ENCODE measurements around the gene SPAG16. TPM values are rescaled to one million over a fixed set of nuclear protein-coding genes. Genes with fewer than 3 reads are reported as not detected.
A peak's percentile ranks its signal among the peaks of the same experiment; 100 is the strongest.
"Not testable (repeated sequence)": the region's sequence is repeated elsewhere in the genome, so short reads cannot be mapped to it uniquely, and the experiment has no call there.

Gene SPAG16
- total RNA-seq, 1 donor from 2014 or later: 33.9 TPM

- DNase-seq (ENCODE audit: low spot score): not testable (repeated sequence)
Observed at GRCh38 chr2:213998976-213999375, 714.7 kb downstream of the SPAG16 start.

- DNase-seq (ENCODE audit: low spot score): no peak
Observed at GRCh38 chr2:214004463-214004862, 720.2 kb downstream of the SPAG16 start.

GRCh38 chr2:214005337-214005736 is 721.1 kb downstream of the SPAG16 start:
- no peak for DNase-seq (ENCODE audit: low spot score)

GRCh38 chr2:214006601-214007000 is 722.3 kb downstream of the SPAG16 start:
- no peak for DNase-seq (ENCODE audit: low spot score)

GRCh38 chr2:214011676-214012075 is 727.4 kb downstream of the SPAG16 start:
- DNase-seq (ENCODE audit: low spot score): no peak

- no peak for DNase-seq (ENCODE audit: low spot score)
Observed at GRCh38 chr2:214014551-214015220, 730.4 kb downstream of the SPAG16 start.

- DNase-seq (ENCODE audit: low spot score): peak; percentile 72
Observed at GRCh38 chr2:214019229-214019972, 735.1 kb downstream of the SPAG16 start.

- no peak for DNase-seq (ENCODE audit: low spot score)
Observed at GRCh38 chr2:214019973-214020345, 735.7 kb downstream of the SPAG16 start.

- no peak for DNase-seq (ENCODE audit: low spot score)
Observed at GRCh38 chr2:214029190-214029589, 744.9 kb downstream of the SPAG16 start.

- DNase-seq (ENCODE audit: low spot score): no peak
Observed at GRCh38 chr2:214031566-214031965, 747.3 kb downstream of the SPAG16 start.

GRCh38 chr2:214034417-214034816 is 750.2 kb downstream of the SPAG16 start:
- DNase-seq (ENCODE audit: low spot score): no peak

- DNase-seq (ENCODE audit: low spot score): no peak
Observed at GRCh38 chr2:214035091-214035852, 751.0 kb downstream of the SPAG16 start.

- DNase-seq (ENCODE audit: low spot score): no peak
Observed at GRCh38 chr2:214035921-214036320, 751.7 kb downstream of the SPAG16 start.

- DNase-seq (ENCODE audit: low spot score): no peak
Observed at GRCh38 chr2:214038186-214038585, 753.9 kb downstream of the SPAG16 start.

GRCh38 chr2:214050731-214051130 is 766.5 kb downstream of the SPAG16 start:
- no peak for DNase-seq (ENCODE audit: low spot score)

GRCh38 chr2:214051585-214051984 is 767.3 kb downstream of the SPAG16 start:
- DNase-seq (ENCODE audit: low spot score): no peak

GRCh38 chr2:214052235-214052634 is 768.0 kb downstream of the SPAG16 start:
- DNase-seq (ENCODE audit: low spot score): peak; percentile 29

GRCh38 chr2:214057986-214058385 is 773.7 kb downstream of the SPAG16 start:
- no peak for DNase-seq (ENCODE audit: low spot score)

- not testable (repeated sequence) for DNase-seq (ENCODE audit: low spot score)
Observed at GRCh38 chr2:214062279-214062678, 778.0 kb downstream of the SPAG16 start.

- no peak for DNase-seq (ENCODE audit: low spot score)
Observed at GRCh38 chr2:214064471-214064870, 780.2 kb downstream of the SPAG16 start.

GRCh38 chr2:214066862-214067261 is 782.6 kb downstream of the SPAG16 start:
- no peak for DNase-seq (ENCODE audit: low spot score)

GRCh38 chr2:214069254-214069653 is 785.0 kb downstream of the SPAG16 start:
- DNase-seq (ENCODE audit: low spot score): peak; percentile 93
